K562 (cell line): ENCODE results near the gene HSPA4L.

Experiments used
- BRF1 ChIP-seq: IDR thresholded peaks from 3 replicates; pipeline ENCODE4 v1.6.1; 2011; ENCODE audit warnings: borderline replicate concordance, mild to moderate bottlenecking; ENCODE audit not compliant: insufficient read length; ENCODE audit errors: extremely low read depth
- CTCF ChIP-seq, 3 experiments: IDR thresholded peaks in 2 of 3; conservative IDR thresholded peaks in 1 of 3; 2 replicates each; pipeline ENCODE4 v1.5.1; 2011 to 2012; ENCODE audit warnings: low read length in 3 of 3, mild to moderate bottlenecking in 3 of 3, control low read depth in 2 of 3, improper control_type of control experiment in 1 of 3, inconsistent platforms in 1 of 3, low read depth in 1 of 3, mixed read lengths in 1 of 3, moderate library complexity in 1 of 3; ENCODE audit not compliant: insufficient read depth in 2 of 3
- KDM1A ChIP-seq, 2 experiments: fragments of 450-650 bp; IDR thresholded peaks; 2 replicates each; pipeline ENCODE4 v1.6.1; 2016; ENCODE audit warnings: mild to moderate bottlenecking in 2 of 2
- NR3C1 ChIP-seq: sonication (generic); formaldehyde crosslinking; IDR thresholded peaks from 2 replicates; pipeline ENCODE4 v1.8.1; 2022; ENCODE audit warnings: missing genetic modification reagents

GRCh38 chr4:127780598-127780997, 1.5 kb upstream of the HSPA4L start:
- TF ChIP-seq NR3C1 (CRISPR knock-in tag) (no peak), KDM1A (IDR thresholded peaks at IDR 0.05) (no peak), BRF1 (no peak), CTCF (IDR thresholded peaks at IDR 0.05 in 2 of 3, conservative IDR thresholded peaks at IDR 0.05 in 1 of 3; ENCODE audit: insufficient read depth in 2 of 3, low read depth in 1 of 3, low read length in 3 of 3) (no peak)
